ENCODE measurements around the gene GPRC5D.

- no peak for TF ChIP-seq CTCF (IDR thresholded peaks at IDR 0.05)
- TF ChIP-seq EP300 (IDR thresholded peaks at IDR 0.05): no peak
- TF ChIP-seq POLR2A (IDR thresholded peaks at IDR 0.05): no peak
- TF ChIP-seq POLR2AphosphoS5 (IDR thresholded peaks at IDR 0.05): no peak
Observed at GRCh38 chr12:12995088-12995487, 43.1 kb upstream of the GPRC5D start.
